NCI-H748 (cell line): ENCODE measurements around the gene MKLN1.
"Not testable (repeated sequence)": the region's sequence is repeated elsewhere in the genome, so short reads cannot be mapped to it uniquely, and the experiment has no call there.

Source experiments
- DNase-seq: peaks from one replicate; lab custom pipeline; 2025; ENCODE audit not compliant: unreplicated experiment; lab: John Stamatoyannopoulos, UW

The MKLN1 gene

GRCh38 chr7:131497454-131497853 is 169.8 kb downstream of the MKLN1 start:
- DNase-seq = no peak

DNA sequence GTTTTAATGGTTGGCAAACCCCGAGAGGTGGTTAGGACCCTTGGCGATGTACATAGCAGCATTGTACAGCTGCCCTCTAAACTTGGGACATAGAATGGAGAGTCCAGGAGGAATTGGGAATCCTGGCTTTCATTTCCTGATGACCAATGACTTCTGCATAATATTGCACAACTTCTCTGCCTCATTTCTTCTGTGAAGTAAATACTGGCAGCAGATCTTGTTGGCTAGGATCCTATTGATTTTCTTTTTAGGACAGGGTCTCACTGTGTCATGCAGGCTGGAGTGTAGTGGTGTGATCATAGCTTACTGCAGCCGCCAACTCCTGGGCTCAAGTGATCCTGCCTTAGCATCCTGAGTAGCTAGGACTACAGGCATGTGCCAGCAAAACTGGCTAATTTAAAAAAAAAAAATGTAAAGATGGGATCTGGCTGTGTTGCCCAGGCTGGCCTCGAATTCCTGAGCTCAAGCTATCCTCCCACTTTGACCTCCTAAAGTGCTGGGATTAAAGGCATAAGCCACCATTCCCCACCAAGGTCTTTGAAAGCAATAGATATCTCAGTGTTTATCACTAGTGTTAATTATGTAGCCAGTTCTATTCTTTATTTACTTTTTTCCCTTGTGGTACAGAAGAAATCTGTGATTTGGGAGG is 170.7 kb downstream of the MKLN1 start:
- no peak for DNase-seq

DNA sequence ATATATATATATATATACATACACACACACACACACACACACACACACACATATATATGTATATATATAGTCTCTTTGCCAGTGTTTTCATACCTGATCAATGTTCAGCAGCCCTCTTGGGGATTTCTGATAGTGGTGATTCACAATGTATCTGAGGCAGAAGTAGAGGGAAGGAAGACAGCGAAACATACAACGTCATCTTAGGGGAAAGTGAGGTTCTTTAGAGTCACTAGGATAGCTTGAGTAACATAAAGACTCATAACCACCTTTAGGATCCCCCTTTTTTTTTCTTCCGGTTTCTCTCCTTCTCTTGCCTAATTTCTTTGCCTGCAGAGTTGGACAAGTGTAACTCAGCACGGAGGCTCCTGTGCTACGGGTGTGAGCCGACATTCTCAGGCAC is 172.1 kb downstream of the MKLN1 start:
- DNase-seq = no peak

DNA sequence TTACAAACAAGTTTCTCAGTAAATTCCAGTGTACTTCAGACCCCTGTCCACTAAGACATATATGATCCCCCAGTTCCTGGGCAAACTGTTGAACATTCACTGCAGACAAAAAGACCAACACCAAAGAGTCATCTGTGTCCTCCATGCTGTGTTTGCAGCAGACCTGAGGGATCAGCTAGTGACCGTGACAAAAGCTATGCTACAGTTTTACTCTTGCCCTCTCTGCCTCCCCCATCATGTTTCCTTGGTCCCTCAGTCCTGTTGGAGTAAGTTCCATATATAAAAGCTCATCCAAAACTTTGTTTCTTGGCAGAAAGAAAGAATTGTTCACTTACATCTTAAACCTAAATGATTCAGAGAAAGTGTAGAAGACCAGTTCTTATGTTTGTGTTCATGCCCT is 172.7 kb downstream of the MKLN1 start:
- no peak for DNase-seq

- DNase-seq = no peak
Observed at GRCh38 chr7:131501422-131501821, 173.7 kb downstream of the MKLN1 start.

DNA sequence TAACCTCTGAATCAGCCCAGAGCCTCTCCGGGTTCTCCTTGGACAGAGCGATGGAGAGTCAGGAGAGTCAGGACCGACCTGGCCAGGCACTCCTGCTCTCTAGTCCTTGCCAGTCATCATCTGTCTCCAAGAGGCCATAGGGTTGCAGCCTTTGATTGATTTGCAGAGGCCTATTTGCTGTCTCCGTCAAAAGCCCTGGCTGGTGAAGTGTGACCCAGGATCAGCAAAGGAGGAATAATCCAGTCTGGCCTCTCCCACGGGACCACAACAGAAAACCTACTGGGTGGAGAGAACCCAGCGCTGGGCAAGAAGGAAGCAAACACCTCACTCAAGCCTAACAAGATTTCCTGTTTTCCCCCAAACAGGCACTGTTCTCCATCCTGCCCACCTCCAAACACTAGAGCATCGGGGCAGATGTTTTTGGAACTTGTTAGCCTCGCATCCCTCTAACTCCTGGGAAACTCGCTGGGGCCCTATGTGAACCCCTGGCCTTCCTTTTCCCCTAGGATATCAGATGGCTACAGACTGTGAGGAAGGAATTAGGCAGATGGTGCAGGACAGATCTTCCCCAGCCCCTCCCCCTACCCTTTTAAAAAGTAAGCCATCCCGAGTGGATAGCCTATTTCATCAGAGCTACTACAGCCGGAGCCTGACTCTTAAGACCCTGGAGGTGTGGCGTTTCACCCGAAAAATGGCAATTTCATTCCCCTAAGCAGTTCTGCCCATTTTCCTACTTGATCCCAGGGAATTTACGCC is 174.4 kb downstream of the MKLN1 start:
- DNase-seq = no peak

GRCh38 chr7:131502810-131503508 is 175.3 kb downstream of the MKLN1 start:
- DNase-seq = peak; percentile 57

GRCh38 chr7:131503639-131504038 is 176.0 kb downstream of the MKLN1 start:
- no peak for DNase-seq

DNA sequence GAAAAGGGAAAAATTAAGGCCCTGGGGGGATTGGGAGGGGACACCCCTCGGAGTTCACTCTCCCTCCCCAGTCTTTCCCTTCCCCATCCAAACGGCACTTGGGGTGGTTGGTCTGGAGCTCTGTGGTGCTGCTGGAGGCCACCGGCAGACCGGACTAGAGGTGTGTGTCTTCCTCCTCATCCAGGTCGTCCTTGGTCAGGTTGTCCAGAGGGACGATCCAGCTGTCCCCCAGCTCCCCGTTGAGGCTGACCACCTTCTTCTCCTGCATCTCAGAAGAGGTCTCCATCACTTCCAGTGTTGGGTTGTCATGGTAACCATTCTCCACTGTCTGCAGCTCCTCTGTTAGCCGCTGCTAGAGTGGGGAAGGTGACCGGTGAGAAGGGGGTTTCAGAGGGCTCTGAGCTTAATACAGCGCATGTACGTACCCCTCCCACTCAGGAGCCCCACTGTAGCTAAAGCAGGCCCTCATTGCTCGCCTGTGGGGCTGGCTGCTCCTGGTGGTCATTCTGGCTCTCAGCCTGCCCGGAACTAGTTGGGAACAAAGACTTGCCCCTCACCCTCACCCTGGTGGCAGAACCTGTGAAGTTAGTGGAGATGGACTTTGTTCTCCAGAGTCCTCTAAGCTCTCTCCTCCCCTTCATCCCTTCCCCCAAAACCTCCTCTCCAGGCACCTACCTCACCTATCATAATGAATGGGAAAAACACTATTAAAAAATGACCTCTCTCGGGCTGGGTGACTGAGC is 176.7 kb downstream of the MKLN1 start:
- peak; percentile 13 for DNase-seq

DNA sequence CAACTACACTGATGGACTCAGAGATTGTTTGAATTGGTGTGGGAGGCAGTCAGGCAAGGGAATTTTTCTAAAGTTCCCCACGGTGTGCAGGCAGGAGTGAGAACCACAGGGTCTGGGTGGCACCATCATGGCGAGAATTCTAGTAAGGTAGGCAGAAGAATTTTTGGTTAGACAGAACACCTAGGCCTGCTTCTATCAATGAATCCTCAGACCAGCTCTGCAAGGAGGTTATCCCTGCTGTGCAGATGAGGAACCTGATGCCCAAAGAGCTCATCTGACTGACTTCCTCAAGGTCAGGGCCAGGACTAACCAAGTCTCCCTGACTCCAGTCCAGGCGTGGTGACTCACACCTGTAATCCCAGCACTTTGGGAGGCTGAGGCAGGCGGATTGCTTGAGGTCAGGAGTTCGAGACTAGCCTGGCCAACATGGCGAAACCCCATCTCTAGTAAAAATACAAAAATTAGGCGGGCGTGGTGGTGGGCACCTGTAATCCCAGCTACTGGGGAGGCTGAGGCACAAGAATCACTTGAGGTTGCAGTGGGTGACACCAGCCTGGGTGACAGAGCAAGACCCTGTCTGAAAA is 177.5 kb downstream of the MKLN1 start:
- DNase-seq = not testable (repeated sequence)

GRCh38 chr7:131505636-131506557 is 178.2 kb downstream of the MKLN1 start:
- no peak for DNase-seq

GRCh38 chr7:131506597-131506996 is 178.9 kb downstream of the MKLN1 start:
- no peak for DNase-seq

DNA sequence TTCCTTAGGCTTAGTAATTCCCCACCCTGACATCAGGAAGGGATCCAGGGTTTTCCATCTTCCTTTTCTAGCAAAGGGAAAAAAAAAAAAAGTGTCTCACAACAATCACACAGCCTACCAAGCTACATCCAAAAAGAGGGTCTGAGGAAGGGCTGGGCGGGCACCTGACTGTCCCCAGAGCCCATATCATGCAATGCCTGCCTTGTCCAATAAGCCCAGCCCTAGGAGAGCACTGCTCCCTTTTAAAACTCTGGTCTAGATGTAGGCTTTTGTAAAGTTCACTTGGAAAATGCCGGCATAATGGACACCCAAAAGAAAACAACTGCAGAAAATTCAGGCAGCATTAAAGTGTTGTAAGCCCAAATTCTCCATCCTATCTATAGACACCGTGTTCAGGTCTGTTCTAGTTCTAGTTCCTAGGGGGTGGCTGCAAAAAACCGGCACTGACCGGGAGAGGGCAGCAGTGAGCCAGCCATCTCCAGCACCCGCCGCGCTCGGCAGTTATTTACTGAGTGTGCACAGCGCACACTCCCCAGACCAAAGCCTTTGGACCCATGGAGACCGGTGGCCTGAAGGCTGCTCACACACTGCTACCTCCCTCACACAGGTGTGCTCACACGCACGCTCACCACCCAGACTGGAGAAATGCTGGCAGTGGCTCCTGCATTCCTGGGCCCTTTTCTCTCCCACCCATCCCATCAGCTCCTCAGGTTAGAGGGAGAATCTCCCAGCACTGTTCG is 180.1 kb downstream of the MKLN1 start:
- peak; percentile 73 for DNase-seq

DNA sequence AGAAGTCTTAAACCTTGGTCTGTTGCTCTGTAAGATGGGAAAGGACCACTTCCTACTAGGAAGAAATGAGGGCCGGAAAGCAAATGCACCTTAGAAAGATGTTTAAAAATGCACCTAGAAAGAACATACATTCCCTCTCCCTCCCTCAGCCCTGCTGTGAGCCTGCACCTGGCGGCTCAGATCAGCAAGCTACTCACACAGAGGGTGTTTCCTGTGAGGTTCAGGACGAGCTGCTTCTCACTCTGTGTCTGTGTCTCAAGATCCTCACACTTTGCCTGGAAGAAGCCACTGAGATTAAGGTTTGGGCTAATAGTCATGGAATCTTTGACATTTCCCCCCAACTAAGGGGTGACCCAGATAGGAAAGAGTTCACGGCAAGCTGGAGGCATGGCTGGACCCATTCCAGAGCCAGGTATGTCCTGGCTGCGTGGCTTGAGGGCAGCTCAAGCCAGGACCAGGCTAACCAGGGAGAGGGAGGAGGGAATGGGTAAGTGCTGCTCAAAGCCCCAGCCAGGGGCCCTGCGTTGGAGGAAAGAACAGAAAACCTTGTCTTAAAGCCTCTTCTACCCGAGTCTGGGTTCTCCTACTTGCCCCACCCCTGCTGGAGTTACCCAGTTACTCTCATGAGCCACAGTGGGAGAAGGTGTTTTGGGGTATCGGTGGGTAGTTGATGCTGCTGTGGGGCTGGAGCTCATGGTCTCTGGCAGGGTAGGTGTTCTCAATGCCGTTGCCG is 181.2 kb downstream of the MKLN1 start:
- no peak for DNase-seq

DNA sequence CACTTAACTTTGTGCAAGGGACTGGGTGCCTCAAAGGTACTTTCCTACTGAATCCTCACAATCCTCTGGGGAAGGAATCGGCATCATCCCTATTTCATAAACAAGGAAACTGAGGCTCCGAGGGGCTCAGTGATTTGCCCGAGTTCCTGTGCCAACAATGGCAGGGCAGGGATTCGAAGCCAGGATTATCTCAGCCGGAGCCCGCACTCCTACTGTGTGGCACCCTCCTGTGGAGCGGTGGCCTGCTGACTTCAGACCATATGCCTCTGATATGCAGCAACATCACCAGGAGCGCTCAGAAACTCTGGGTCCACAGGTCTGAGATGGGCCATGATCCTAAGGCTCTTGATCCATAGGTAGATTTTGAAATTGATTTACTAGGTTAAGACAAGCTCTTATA is 182.1 kb downstream of the MKLN1 start:
- no peak for DNase-seq

GRCh38 chr7:131511071-131511470 is 183.4 kb downstream of the MKLN1 start:
- no peak for DNase-seq

GRCh38 chr7:131511774-131512535 is 184.3 kb downstream of the MKLN1 start:
- DNase-seq = no peak
